Ascending aorta (tissue), 2 donors: ENCODE measurements around the gene FOXD2. TPM values are rescaled to one million over a fixed set of nuclear protein-coding genes. Genes with fewer than 3 reads are reported as not detected.
A peak's percentile ranks its signal among the peaks of the same experiment; 100 is the strongest.

ENCODE experiments used
- DNase-seq, 2 donors: peaks; one replicate each; pipeline ENCODE4 v3.0.0-alpha.2; 2019; ENCODE audit warnings: low spot score in 2 of 2
- H3K27ac ChIP-seq, 2 donors: fragments of 200-600 bp; sonication (generic); one replicate each; pipeline ENCODE4 v1.5.1; 2016 to 2017; ENCODE audit warnings: mild to moderate bottlenecking in 1 of 2
- H3K27me3 ChIP-seq: fragments of 200-600 bp; sonication (generic); one replicate; pipeline ENCODE4 v1.5.1; 2017
- H3K36me3 ChIP-seq, 2 donors: fragments of 200-600 bp; sonication (generic); one replicate each; pipeline ENCODE4 v1.5.1; 2016
- H3K4me1 ChIP-seq, 2 donors: fragments of 200-600 bp; sonication (generic); one replicate each; pipeline ENCODE4 v1.5.1; 2016 to 2017; ENCODE audit warnings: mild to moderate bottlenecking in 1 of 2
- H3K4me3 ChIP-seq, 2 donors: fragments of 200-600 bp; sonication (generic); one replicate each; pipeline ENCODE4 v1.5.1; 2016 to 2017; ENCODE audit warnings: mild to moderate bottlenecking in 1 of 2
- H3K9me3 ChIP-seq, 2 donors: fragments of 200-600 bp; sonication (generic); one replicate each; pipeline ENCODE4 v1.5.1; 2016
- CTCF ChIP-seq, 3 experiments: fragments of 200-600 bp in 2 of 3; fragments of 450-650 bp in 1 of 3; sonication (generic) in 2 of 3; IDR thresholded peaks; one replicate each; pipeline ENCODE4 v1.5.1; 2016 to 2019; ENCODE audit warnings: antibody characterized with exemption in 3 of 3, mild to moderate bottlenecking in 1 of 3, moderate library complexity in 1 of 3
- intact Hi-C: fragments of 100-400 bp; cut with DNase I; formaldehyde crosslinking; loops from one replicate; pipeline ENCODE4 v1.15.1; 2023
- total RNA-seq: library from RNA; depleted of rRNA; stranded (reverse); fragments of >200 nt; gene quantifications from one replicate; pipeline ENCODE4 v1.1.0, GENCODE V29; 2016

Gene FOXD2
- 1.3 TPM for total RNA-seq

GRCh38 chr1:47437447-47438164 is at the start of gene FOXD2:
TSS of gene FOXD2 (plus strand) at chr1:47438044. CDS start at chr1:47438136, 92 bp downstream.
- Histone ChIP-seq H3K27ac (peak within 1 kb of the TSS; percentile 94 to 95), H3K4me3 (peak within 1 kb of the TSS; percentile 76 to 78), H3K9me3 (no peaks in the 10 kb centered on the region), H3K27me3 (no peaks in the 10 kb centered on the region), H3K4me1 (peaks cover 7 to 35% of the 10 kb centered on the region in 2 donors), H3K36me3 (no peaks in the 10 kb centered on the region)
- intact Hi-C loops, result loop anchor here (1.0 to 5.0 kb wide), 11 partner anchors 71 to 765 kb away; partner anchors contain the start of genes CMPK1, PDZK1IP1, STIL and TRABD2B
- DNase-seq, result peak; percentile 51 to 93
- TF ChIP-seq CTCF (IDR thresholded peaks at IDR 0.05), result peak; percentile 90 to 99 (median 97)

DNA sequence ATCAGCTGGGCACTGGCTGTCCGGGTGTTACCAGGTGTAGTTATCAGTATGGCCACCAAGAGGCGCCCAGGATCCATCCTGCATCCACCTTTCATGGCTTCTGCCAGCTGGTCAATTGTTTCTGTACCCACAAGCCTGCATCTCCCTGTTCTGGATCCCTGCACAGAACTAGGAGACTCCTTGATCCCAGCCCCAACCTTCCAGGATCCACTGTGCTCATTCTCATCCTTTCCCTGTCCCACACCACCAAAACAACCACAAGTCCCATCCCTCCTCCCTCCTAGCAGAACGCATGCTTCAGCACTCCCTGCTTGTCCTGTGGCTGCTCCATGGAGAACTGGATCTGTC is 49.0 kb upstream of the FOXD2 start:
- no peak overlapping the region for H3K4me3 ChIP-seq
- TF ChIP-seq CTCF (IDR thresholded peaks at IDR 0.05), result peak; percentile 60 to 75 (median 62)
- no peak overlapping the region for H3K27ac ChIP-seq
- peak in 1 of 2 donors; percentile 74 for DNase-seq
- no peaks in the 10 kb centered on the region for H3K9me3 ChIP-seq
- H3K36me3 ChIP-seq, result no peaks in the 10 kb centered on the region
- intact Hi-C loops, result loop anchor here (2.0 kb wide), 1 partner anchor 338 kb away; no protein-coding TSS in a partner anchor
- H3K4me1 ChIP-seq, result no peaks in the 10 kb centered on the region
- H3K27me3 ChIP-seq, result no peaks in the 10 kb centered on the region

- H3K9me3 ChIP-seq, result no peaks in the 10 kb centered on the region
- no peak for TF ChIP-seq CTCF (IDR thresholded peaks at IDR 0.05)
- H3K27me3 ChIP-seq, result no peaks in the 10 kb centered on the region
- H3K27ac ChIP-seq, result no peak overlapping the region
- intact Hi-C loops, result loop anchor here (2.0 kb wide), 1 partner anchor 337 kb away; no protein-coding TSS in a partner anchor
- DNase-seq, result no peak
- H3K36me3 ChIP-seq, result no peaks in the 10 kb centered on the region
- H3K4me1 ChIP-seq, result no peaks in the 10 kb centered on the region
- H3K4me3 ChIP-seq, result no peak overlapping the region
These were observed 48.1 kb upstream of the FOXD2 start for GRCh38 chr1:47389731-47390130.

GRCh38 chr1:47390843-47391242 is 47.0 kb upstream of the FOXD2 start:
- no peak for TF ChIP-seq CTCF (IDR thresholded peaks at IDR 0.05)
- Histone ChIP-seq H3K27ac (no peak overlapping the region), H3K4me1 (no peaks in the 10 kb centered on the region), H3K36me3 (no peaks in the 10 kb centered on the region), H3K4me3 (no peak overlapping the region), H3K9me3 (no peaks in the 10 kb centered on the region), H3K27me3 (no peaks in the 10 kb centered on the region)
- intact Hi-C loops, result no loop called here
- no peak for DNase-seq

- TF ChIP-seq CTCF (IDR thresholded peaks at IDR 0.05), result no peak
- Histone ChIP-seq H3K9me3 (no peaks in the 10 kb centered on the region), H3K27me3 (no peaks in the 10 kb centered on the region), H3K4me3 (no peak overlapping the region), H3K36me3 (no peaks in the 10 kb centered on the region), H3K27ac (no peak overlapping the region), H3K4me1 (no peaks in the 10 kb centered on the region)
- intact Hi-C loops, result no loop called here
- peak in 1 of 2 donors; percentile 13 for DNase-seq
These were observed 44.7 kb upstream of the FOXD2 start for GRCh38 chr1:47393141-47393540.
